Measurements from ENCODE around the gene GPR107. TPM values are rescaled to one million over a fixed set of nuclear protein-coding genes. Genes with fewer than 3 reads are reported as not detected.
A peak's percentile ranks its signal among the peaks of the same experiment; 100 is the strongest.

GPR107 gene
- total RNA-seq, 1 experiment from 2014 or later = 47.1 TPM

GRCh38 chr9:130104491-130105193, 50.9 kb downstream of the GPR107 start:
- CTCF ChIA-PET = no interaction called here
- H3K9me3 ChIP-seq (ENCODE audit: low read depth, low read length, poor library complexity, severe bottlenecking) = no peaks in the 10 kb centered on the region
- H3K36me3 ChIP-seq (ENCODE audit: insufficient read depth, low read length, poor library complexity, severe bottlenecking) = peaks cover 46% of the 10 kb centered on the region
- POLR2A ChIA-PET (ENCODE audit: low non-redundant PET) = no interaction called here
- no peak for TF ChIP-seq CTCF (conservative IDR thresholded peaks at IDR 0.05; ENCODE audit: low read depth, low read length)
- no peak for TF ChIP-seq EZH2 (IDR thresholded peaks at IDR 0.05; ENCODE audit: borderline replicate concordance, low read depth, low read length, poor library complexity, severe bottlenecking)
- H3K4me1 ChIP-seq (ENCODE audit: insufficient read depth, low read length, poor library complexity, severe bottlenecking) = peaks cover under 1% of the 10 kb centered on the region
- no peak for DNase-seq (ENCODE audit: low spot score)
- H3K27ac ChIP-seq (ENCODE audit: low read depth, low read length, poor library complexity, severe bottlenecking) = peak overlapping the region; percentile 18
- no peaks in the 10 kb centered on the region for H3K27me3 ChIP-seq (replicated peaks; ENCODE audit: insufficient read depth, low read depth, low read length, poor library complexity)
- no peak overlapping the region for H3K4me3 ChIP-seq (ENCODE audit: low read depth, low read length, poor library complexity, severe bottlenecking)
- intact Hi-C loops (cut with micrococcal nuclease; ENCODE audit: unreplicated experiment) = loop anchor here (1.0 to 5.0 kb wide), 2 partner anchors 132 to 222 kb away; no protein-coding TSS in a partner anchor
- no TSS peak for BruUV-seq (replicated peaks)

DNA sequence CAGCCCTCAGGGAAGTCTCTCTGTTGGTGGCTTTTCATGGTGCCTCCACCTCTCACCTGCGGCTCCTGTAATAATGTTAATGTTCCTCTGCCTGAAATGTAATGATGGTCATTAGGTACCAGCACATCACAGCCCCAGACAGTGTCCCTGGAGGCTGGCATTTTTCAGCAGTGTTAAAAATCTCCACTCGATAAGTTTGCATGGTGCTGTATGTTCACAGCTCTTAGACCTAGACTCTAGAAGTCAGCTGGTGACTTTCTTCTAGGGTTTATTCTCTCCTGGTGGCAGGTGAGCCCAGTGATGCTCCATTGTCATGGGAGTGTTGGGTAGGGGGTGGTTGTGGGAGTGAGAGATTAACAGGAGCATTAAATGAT, 53.1 kb downstream of the GPR107 start:
- H3K36me3 ChIP-seq (ENCODE audit: insufficient read depth, low read length, poor library complexity, severe bottlenecking) = peaks cover 28% of the 10 kb centered on the region
- ChIA-PET POLR2A (ENCODE audit: low non-redundant PET) (no interaction called here), CTCF (no interaction called here)
- no peaks in the 10 kb centered on the region for H3K4me1 ChIP-seq (ENCODE audit: insufficient read depth, low read length, poor library complexity, severe bottlenecking)
- H3K4me3 ChIP-seq (ENCODE audit: low read depth, low read length, poor library complexity, severe bottlenecking) = no peak overlapping the region
- TF ChIP-seq EZH2 (IDR thresholded peaks at IDR 0.05; ENCODE audit: borderline replicate concordance, low read depth, low read length, poor library complexity, severe bottlenecking) = no peak
- TF ChIP-seq CTCF (conservative IDR thresholded peaks at IDR 0.05; ENCODE audit: low read depth, low read length) = no peak
- BruUV-seq (replicated peaks) = no TSS peak
- H3K27me3 ChIP-seq (replicated peaks; ENCODE audit: insufficient read depth, low read depth, low read length, poor library complexity) = no peaks in the 10 kb centered on the region
- H3K27ac ChIP-seq (ENCODE audit: low read depth, low read length, poor library complexity, severe bottlenecking) = no peak overlapping the region
- H3K9me3 ChIP-seq (ENCODE audit: low read depth, low read length, poor library complexity, severe bottlenecking) = no peaks in the 10 kb centered on the region
- DNase-seq (ENCODE audit: low spot score) = no peak
- intact Hi-C loops (cut with micrococcal nuclease; ENCODE audit: unreplicated experiment) = loop anchor here (2.0 to 5.0 kb wide), 2 partner anchors 225 to 236 kb away; no protein-coding TSS in a partner anchor

GRCh38 chr9:130107234-130107861, 53.6 kb downstream of the GPR107 start:
- Histone ChIP-seq H3K27ac (ENCODE audit: low read depth, low read length, poor library complexity, severe bottlenecking) (no peak overlapping the region), H3K4me3 (ENCODE audit: low read depth, low read length, poor library complexity, severe bottlenecking) (no peak overlapping the region), H3K9me3 (ENCODE audit: low read depth, low read length, poor library complexity, severe bottlenecking) (no peaks in the 10 kb centered on the region), H3K4me1 (ENCODE audit: insufficient read depth, low read length, poor library complexity, severe bottlenecking) (no peaks in the 10 kb centered on the region), H3K36me3 (ENCODE audit: insufficient read depth, low read length, poor library complexity, severe bottlenecking) (peaks cover 28% of the 10 kb centered on the region), H3K27me3 (replicated peaks; ENCODE audit: insufficient read depth, low read depth, low read length, poor library complexity) (no peaks in the 10 kb centered on the region)
- CTCF ChIA-PET = no interaction called here
- BruUV-seq (replicated peaks) = no TSS peak
- intact Hi-C loops (cut with micrococcal nuclease; ENCODE audit: unreplicated experiment) = loop anchor here (2.0 to 5.0 kb wide), 2 partner anchors 225 to 235 kb away; no protein-coding TSS in a partner anchor
- TF ChIP-seq EZH2 (IDR thresholded peaks at IDR 0.05; ENCODE audit: borderline replicate concordance, low read depth, low read length, poor library complexity, severe bottlenecking) (no peak), CTCF (conservative IDR thresholded peaks at IDR 0.05; ENCODE audit: low read depth, low read length) (peak; percentile 93)
- POLR2A ChIA-PET (ENCODE audit: low non-redundant PET) = no interaction called here
- DNase-seq (ENCODE audit: low spot score) = peak; percentile 87
